GM10266 (cell line): Measurements from ENCODE around the gene QRICH1.

Experiments used
- DNase-seq: peaks from one replicate; pipeline ENCODE4 v3.0.0; 2012; ENCODE audit errors: extremely low spot score
- CTCF ChIP-seq: IDR thresholded peaks from 2 replicates; pipeline ENCODE4 v1.5.1; 2012; ENCODE audit warnings: mild to moderate bottlenecking, low read depth; ENCODE audit not compliant: control insufficient read depth, insufficient read depth; ENCODE audit errors: missing control alignments

QRICH1 gene

GRCh38 chr3:49007771-49008528 lies 85.9 kb downstream of the QRICH1 start:
- DNase-seq = peak; percentile 86

GRCh38 chr3:49007068-49007770 lies 86.7 kb downstream of the QRICH1 start, which contains the start of gene WDR6:
WDR6 (plus strand) TSS chr3:49007391; CDS start chr3:49007432, 41 bp downstream.
- DNase-seq = peak; percentile 96
- peak; percentile 44 for TF ChIP-seq CTCF

More at GRCh38 chr3:49007771-49008528, 85.9 kb downstream of the QRICH1 start:
- TF ChIP-seq CTCF = no peak

- DNase-seq = no peak
Measured at GRCh38 chr3:49006408-49007067, 87.3 kb downstream of the QRICH1 start.

GRCh38 chr3:49005998-49006397 lies 87.9 kb downstream of the QRICH1 start:
- TF ChIP-seq CTCF = no peak

More at GRCh38 chr3:49006408-49007067, 87.3 kb downstream of the QRICH1 start:
- no peak for TF ChIP-seq CTCF

GRCh38 chr3:49005303-49005680 lies 88.6 kb downstream of the QRICH1 start:
- no peak for TF ChIP-seq CTCF
- no peak for DNase-seq

More at GRCh38 chr3:49005998-49006397, 87.9 kb downstream of the QRICH1 start:
- no peak for DNase-seq

- no peak for TF ChIP-seq CTCF
- DNase-seq = no peak
Measured at GRCh38 chr3:49004352-49005302, 89.2 kb downstream of the QRICH1 start.
